Chondrocyte (in vitro differentiated cells): ENCODE results near the gene NFASC. TPM values are rescaled to one million over a fixed set of nuclear protein-coding genes. Genes with fewer than 3 reads are reported as not detected.
A peak's percentile ranks its signal among the peaks of the same experiment; 100 is the strongest.

Experiments
- DNase-seq: peaks from one replicate; pipeline ENCODE4 v3.0.0; 2021; ENCODE audit warnings: mixed read lengths, low spot score
- H3K27ac Mint-ChIP-seq: one replicate; pipeline ENCODE4 v1.8.0; 2021; ENCODE audit warnings: mild to moderate bottlenecking, moderate library complexity, mixed read lengths; ENCODE audit not compliant: unreplicated experiment
- H3K27me3 Mint-ChIP-seq: 2 replicates; pipeline ENCODE4 v1.8.0; 2021; ENCODE audit warnings: low read depth, mixed read lengths
- H3K36me3 Mint-ChIP-seq: 2 replicates; pipeline ENCODE4 v1.8.0; 2021; ENCODE audit warnings: low read depth, mixed read lengths
- H3K4me1 Mint-ChIP-seq: 2 replicates; pipeline ENCODE4 v1.8.0; 2021; ENCODE audit warnings: low read depth, mild to moderate bottlenecking, mixed read lengths
- H3K4me3 Mint-ChIP-seq: one replicate; pipeline ENCODE4 v1.8.0; 2021; ENCODE audit warnings: mild to moderate bottlenecking, moderate library complexity, mixed read lengths; ENCODE audit not compliant: unreplicated experiment
- H3K9me3 Mint-ChIP-seq: 2 replicates; pipeline ENCODE4 v1.8.0; 2021; ENCODE audit warnings: low read depth, mixed read lengths
- CTCF ChIP-seq: fragments of 200-600 bp; sonication (generic); IDR thresholded peaks from 2 replicates; pipeline ENCODE4 v1.5.0; 2021; ENCODE audit warnings: antibody characterized with exemption, mild to moderate bottlenecking, moderate library complexity
- total RNA-seq: library from RNA; stranded (reverse); gene quantifications from 3 replicates; pipeline ENCODE4 v1.2.1, GENCODE V29; 2021

Gene NFASC
- total RNA-seq, 1 donor from 2014 or later: 0.20 TPM

- no peak overlapping the region for H3K27ac Mint-ChIP-seq
- DNase-seq: peak; percentile 59
- peaks cover 3% of the 10 kb centered on the region for H3K4me1 Mint-ChIP-seq
- no peak overlapping the region for H3K4me3 Mint-ChIP-seq
- no peaks in the 10 kb centered on the region for H3K36me3 Mint-ChIP-seq
- H3K9me3 Mint-ChIP-seq: no peaks in the 10 kb centered on the region
- peaks cover 19% of the 10 kb centered on the region for H3K27me3 Mint-ChIP-seq
- TF ChIP-seq CTCF: no peak
These were observed 138.2 kb downstream of the NFASC start for GRCh38 chr1:205008896-205009295.

- TF ChIP-seq CTCF: no peak
- DNase-seq: no peak
These were observed 139.0 kb downstream of the NFASC start for GRCh38 chr1:205009670-205010069.

GRCh38 chr1:205012391-205013140 lies 141.9 kb downstream of the NFASC start:
- Mint-ChIP-seq H3K27me3 (peaks cover 16% of the 10 kb centered on the region), H3K27ac (no peak overlapping the region), H3K36me3 (no peaks in the 10 kb centered on the region), H3K4me1 (peaks cover 7% of the 10 kb centered on the region), H3K4me3 (no peak overlapping the region), H3K9me3 (no peaks in the 10 kb centered on the region)
- TF ChIP-seq CTCF: no peak
- DNase-seq: peak; percentile 56

More at GRCh38 chr1:205009670-205010069, 139.0 kb downstream of the NFASC start:
- H3K27me3 Mint-ChIP-seq: peaks cover 19% of the 10 kb centered on the region
- H3K4me3 Mint-ChIP-seq: no peak overlapping the region
- no peak overlapping the region for H3K27ac Mint-ChIP-seq
- H3K4me1 Mint-ChIP-seq: peaks cover 7% of the 10 kb centered on the region
- H3K36me3 Mint-ChIP-seq: no peaks in the 10 kb centered on the region
- no peaks in the 10 kb centered on the region for H3K9me3 Mint-ChIP-seq

GRCh38 chr1:205013683-205014367 lies 143.2 kb downstream of the NFASC start:
- peak; percentile 54 for DNase-seq
- H3K27me3 Mint-ChIP-seq: peaks cover 19% of the 10 kb centered on the region
- H3K27ac Mint-ChIP-seq: no peak overlapping the region
- H3K4me1 Mint-ChIP-seq: peaks cover 7% of the 10 kb centered on the region
- H3K4me3 Mint-ChIP-seq: no peak overlapping the region
- no peaks in the 10 kb centered on the region for H3K9me3 Mint-ChIP-seq
- no peaks in the 10 kb centered on the region for H3K36me3 Mint-ChIP-seq
- no peak for TF ChIP-seq CTCF

GRCh38 chr1:205014783-205015182 lies 144.1 kb downstream of the NFASC start:
- peaks cover 28% of the 10 kb centered on the region for H3K27me3 Mint-ChIP-seq
- H3K27ac Mint-ChIP-seq: no peak overlapping the region
- no peaks in the 10 kb centered on the region for H3K9me3 Mint-ChIP-seq
- peak; percentile 52 for DNase-seq
- TF ChIP-seq CTCF: no peak
- H3K4me3 Mint-ChIP-seq: no peak overlapping the region
- H3K4me1 Mint-ChIP-seq: peaks cover 7% of the 10 kb centered on the region
- no peaks in the 10 kb centered on the region for H3K36me3 Mint-ChIP-seq
